ENCODE measurements around the gene APCDD1.
"Not testable (repeated sequence)": the region's sequence is repeated elsewhere in the genome, so short reads cannot be mapped to it uniquely, and the experiment has no call there.

Gene APCDD1

GRCh38 chr18:10464161-10464648 is 9.8 kb downstream of the APCDD1 start:
- not testable (repeated sequence) for DNase-seq

GRCh38 chr18:10465174-10465939 is 10.9 kb downstream of the APCDD1 start:
- DNase-seq, result no peak

- no peak for DNase-seq
Measured at GRCh38 chr18:10470429-10470828, 16.0 kb downstream of the APCDD1 start.

DNA sequence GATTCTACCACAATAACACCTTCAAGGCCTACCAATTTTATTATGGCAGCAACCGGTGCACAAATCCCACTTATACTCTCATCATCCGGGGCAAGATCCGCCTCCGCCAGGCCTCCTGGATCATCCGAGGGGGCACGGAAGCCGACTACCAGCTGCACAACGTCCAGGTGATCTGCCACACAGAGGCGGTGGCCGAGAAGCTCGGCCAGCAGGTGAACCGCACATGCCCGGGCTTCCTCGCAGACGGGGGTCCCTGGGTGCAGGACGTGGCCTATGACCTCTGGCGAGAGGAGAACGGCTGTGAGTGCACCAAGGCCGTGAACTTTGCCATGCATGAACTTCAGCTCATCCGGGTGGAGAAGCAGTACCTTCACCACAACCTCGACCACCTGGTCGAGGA is 17.1 kb downstream of the APCDD1 start:
- no peak for DNase-seq

DNA sequence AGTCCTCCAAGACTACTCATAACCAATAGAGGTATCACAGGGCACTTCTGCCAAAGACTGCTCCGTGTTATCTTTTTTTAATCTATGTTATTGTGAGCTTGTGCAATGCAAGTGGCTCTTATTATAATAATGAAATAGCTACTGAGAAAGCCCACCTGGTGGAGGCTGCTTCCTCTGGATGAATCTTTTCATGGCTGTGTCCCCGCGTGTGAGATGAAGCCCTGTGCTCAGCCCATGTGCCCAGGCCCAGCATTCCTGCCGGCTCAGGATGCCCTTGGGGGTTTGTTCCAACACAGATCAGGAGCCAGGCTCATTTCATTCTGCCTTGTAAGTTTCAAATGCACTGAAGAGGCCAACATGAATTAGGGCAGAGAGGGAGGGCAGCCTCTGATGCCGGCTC is 18.7 kb downstream of the APCDD1 start:
- DNase-seq, result no peak

DNA sequence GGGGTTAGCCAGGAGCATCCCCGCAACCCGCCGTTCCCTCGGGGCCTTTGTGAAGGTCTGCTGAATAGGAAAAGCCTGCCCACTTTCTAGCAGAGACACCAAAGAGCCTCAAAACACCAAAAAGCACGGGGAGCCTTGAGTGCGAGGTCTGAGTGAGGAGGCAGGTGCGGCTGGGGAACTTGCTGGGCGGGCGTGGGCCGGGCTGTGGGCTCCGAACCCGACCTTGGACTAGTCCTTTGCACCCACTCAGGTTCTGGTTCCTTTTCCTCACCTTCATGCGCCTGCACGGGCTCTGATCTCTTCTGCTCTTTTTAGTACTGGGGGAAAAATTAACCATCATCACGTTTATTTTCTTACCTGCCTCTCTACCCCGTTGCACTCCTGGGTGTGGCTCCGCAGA is 19.9 kb downstream of the APCDD1 start:
- DNase-seq, result no peak

DNA sequence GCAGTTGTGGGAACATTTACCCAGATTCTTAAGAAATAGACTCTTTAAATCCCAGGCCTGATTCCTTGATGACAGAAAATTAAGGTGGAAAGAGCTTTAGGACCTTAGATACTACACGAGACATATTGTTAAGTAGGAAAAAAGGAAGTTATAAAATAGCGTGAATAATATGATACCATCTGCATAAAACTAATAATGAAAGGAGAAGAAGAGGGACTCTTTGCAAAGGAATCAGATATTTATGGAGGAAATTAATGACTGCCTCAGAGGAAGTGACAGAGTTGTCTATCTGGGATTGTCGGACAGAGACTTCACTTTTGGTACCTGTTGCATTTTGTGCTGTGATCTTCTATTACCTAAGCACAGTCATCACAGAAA is 20.8 kb downstream of the APCDD1 start:
- no peak for DNase-seq

DNA sequence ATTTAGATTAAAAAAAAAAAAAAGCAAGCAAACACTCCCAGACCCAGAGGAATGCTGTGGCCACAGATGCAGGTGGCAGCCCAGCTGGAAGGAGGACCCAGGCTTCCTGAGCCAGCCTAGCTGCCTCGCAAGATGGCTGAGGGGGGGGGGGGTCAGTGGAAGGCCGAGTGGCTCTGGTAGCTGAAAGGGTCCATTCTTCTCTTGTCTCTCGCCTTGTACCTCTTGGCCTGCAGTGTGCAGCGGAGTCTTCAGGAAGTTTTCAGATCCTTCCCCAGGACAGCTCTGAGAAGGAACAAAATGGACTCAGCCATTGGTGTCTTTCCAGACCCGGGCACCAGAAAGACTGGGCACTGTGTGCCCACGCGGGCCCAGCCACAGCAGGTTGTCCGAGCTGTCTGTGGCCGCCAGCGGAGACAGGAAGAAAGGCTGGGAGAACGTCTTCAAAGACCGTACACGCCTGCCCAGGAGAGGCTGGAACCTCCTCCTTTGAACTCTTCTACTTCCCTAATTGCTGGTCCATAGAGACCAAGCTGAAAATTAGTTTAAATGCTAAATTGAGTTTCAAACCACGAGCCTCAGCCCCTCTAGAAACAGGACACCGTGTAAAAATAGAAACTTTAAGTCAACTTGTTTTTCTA is 21.3 kb downstream of the APCDD1 start:
- no peak for DNase-seq

GRCh38 chr18:10476338-10476791 is 21.9 kb downstream of the APCDD1 start:
- no peak for DNase-seq

DNA sequence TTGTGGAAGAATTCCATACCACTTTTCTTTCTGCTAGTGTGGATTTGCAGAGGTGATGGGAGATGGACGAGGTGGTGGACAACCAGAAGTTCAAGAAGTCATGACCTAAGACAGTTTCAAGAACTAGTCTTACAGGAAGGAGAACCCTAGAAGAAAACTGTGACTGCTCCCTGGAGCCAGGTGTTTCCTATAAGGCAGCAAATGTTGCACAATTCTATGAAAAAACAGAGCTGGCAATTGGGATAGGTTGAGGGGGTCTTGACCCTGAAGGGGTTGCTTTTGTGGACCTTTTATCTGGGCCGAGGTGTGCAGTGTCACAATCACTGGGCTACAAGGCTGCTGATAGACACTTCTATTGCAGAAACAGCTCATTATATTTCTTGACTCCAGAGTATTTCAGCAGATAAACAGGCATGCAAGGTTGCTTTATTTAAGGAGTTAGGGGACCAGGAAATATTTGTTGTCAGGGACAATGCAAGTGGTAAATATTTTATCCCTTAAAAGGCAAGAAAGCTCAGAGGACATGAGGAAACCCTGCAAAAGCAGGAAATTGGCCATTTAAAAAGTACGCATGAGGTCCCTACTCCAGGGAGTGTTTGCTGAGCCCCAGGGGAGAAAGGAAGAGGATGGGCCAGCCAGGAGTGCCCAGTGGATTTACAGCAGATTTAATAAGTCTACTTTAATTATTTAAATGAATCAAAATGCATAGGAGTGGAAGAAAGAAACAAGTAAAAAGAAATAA is 22.9 kb downstream of the APCDD1 start:
- no peak for DNase-seq

GRCh38 chr18:10477863-10478260 is 23.4 kb downstream of the APCDD1 start:
- no peak for DNase-seq

DNA sequence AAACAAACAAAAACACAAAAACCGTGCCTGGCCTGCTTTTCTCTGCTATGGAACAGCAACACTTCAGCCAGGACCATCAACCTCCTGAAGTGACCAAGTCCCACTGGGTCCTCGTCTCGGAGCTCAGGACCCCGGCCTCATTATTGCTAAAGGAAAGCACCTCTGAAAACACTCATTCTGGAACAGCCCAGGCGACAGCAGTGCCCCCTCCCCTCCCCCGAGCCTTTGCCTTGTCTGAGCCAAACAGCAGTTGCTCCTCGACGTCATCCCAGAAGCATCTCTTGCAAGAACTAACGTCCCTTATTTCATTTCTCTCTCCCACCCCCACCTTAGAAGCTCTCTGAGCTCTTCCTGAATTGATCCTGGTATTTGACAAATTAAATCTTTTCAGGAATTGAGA is 27.4 kb downstream of the APCDD1 start:
- DNase-seq, result no peak

DNA sequence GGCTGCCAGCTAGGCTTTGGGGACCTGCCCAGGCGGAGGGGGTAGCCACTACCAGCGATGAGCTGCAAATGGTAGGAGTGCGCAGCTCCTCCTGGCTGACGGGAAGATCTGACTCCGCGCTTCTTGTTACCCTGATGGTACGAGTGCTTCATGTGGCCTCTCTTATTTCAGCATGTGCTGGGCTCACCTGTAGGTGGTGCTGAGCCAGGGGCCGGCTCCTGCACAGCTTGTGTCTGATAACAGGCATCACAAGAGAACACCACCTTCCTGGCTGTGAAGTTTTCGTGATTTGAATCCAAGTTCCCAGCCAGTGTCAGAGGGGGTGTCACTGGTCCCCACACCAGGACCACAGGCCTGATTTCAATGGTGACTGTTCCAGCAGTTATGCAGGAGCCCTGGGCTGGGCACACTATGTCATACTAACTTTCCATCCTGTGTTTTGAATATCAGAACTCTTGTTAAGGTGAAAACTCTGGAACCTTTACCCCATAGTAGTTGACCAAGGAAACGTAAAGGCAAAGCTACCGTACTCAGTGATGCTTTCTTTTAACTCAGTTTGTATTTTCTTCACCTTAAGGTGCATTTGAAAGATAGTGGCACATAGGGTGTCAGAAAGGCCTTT is 28.0 kb downstream of the APCDD1 start:
- no peak for DNase-seq

GRCh38 chr18:10482985-10483949 is 28.8 kb downstream of the APCDD1 start:
- no peak for DNase-seq

DNA sequence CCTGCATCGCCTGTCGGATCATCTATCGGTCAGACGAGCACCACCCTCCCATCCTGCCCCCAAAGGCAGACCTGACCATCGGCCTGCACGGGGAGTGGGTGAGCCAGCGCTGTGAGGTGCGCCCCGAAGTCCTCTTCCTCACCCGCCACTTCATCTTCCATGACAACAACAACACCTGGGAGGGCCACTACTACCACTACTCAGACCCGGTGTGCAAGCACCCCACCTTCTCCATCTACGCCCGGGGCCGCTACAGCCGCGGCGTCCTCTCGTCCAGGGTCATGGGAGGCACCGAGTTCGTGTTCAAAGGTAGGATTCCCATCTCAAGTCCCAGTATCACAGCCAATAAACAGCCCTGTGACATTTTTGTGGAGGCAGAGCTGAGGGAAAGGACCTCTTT is 31.0 kb downstream of the APCDD1 start:
- no peak for DNase-seq

- no peak for DNase-seq
Measured at GRCh38 chr18:10486362-10486761, 31.9 kb downstream of the APCDD1 start.

DNA sequence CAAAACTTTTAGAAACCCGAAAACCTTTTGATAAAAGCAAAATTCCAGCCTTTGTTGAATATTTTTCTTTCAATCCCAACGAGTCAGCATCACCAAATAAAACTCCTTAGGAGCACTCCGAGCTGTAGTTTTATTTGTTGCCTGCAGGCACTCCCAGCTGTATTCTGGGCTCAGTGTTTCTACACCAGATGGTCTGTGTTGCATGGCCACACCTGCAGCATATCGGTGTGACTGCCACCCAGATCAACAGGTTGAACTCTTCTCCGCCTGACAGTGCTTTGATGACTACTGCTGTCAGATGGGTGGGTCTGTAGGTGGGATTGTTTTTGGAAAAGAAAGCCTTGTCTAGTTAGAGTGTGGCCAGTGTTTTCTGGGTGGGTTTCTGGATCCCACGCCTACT is 32.7 kb downstream of the APCDD1 start:
- no peak for DNase-seq

DNA sequence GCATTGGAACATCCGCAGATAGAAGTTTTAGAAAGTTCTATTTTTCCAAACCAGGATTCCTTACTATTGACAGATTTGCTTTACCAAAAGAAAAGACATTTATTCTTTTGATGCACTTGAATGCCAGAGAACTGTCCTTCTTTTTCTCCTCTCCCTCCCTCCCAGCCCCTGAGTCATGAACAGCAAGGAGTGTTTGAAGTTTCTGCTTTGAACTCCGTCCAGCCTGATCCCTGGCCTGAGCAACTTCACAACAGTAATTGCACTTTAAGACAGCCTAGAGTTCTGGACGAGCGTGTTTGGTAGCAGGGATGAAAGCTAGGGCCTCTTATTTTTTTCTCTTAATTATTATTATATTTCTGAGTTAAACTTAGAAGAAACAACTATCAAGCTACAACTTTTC is 33.6 kb downstream of the APCDD1 start:
- no peak for DNase-seq

- peak; percentile 76 for DNase-seq
Measured at GRCh38 chr18:10490401-10491165, 36.1 kb downstream of the APCDD1 start.

- DNase-seq, result no peak
Measured at GRCh38 chr18:10495936-10496335, 41.5 kb downstream of the APCDD1 start.

DNA sequence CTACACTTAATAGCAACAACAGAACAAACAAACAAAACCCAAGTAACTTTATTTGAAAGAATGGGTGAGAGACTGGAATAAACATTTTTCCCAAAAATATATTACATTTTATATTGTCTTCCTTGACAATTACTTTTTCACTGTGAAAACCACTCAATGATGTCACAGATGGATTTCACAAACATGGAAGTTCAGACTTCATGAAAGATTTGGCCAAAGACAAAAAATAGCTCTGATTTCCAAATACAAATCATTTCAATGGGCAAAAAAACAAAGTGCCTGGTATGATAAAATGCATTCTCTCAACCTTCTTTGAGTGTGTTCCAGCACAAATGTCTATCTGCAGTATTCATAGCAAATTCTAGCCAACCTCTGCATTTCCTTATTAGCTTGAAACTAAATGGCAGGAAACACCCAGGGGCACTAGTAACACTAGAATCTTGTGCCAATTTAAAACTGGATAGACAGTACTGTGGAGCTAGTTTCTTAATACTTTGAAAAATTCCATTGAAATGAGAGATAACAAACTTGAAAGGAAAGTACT is 42.8 kb downstream of the APCDD1 start:
- DNase-seq, result no peak

Data from stimulated activated CD4-positive, alpha-beta T cell treated with anti-CD3 and anti-CD28 coated beads, Interleukin-15, amount 100 ng/mL, for 24 hours (primary cell).